GM19023 (cell line): Measurements from ENCODE around the gene ZNF839.
"Not testable (repeated sequence)": the region's sequence is repeated elsewhere in the genome, so short reads cannot be mapped to it uniquely, and the experiment has no call there.

ENCODE experiments used
- ATAC-seq: cut with Tn5 transposase; IDR thresholded peaks from one replicate; pipeline ENCODE4 v1.9.1; 2021; ENCODE audit warnings: mild to moderate bottlenecking, moderate library complexity; ENCODE audit not compliant: unreplicated experiment

Gene ZNF839

GRCh38 chr14:102304611-102305506 is 14.7 kb upstream of the ZNF839 start, which contains the start of gene MOK:
Gene MOK (minus strand): TSS chr14:102305164. CDS start chr14:102304968, 196 bp downstream.
- ATAC-seq, result peak; percentile 96

GRCh38 chr14:102314242-102315011 is 5.1 kb upstream of the ZNF839 start:
- peak; percentile 54 for ATAC-seq

GRCh38 chr14:102315121-102315520 is 4.4 kb upstream of the ZNF839 start:
- ATAC-seq, result no peak

GRCh38 chr14:102316338-102316742 is 3.2 kb upstream of the ZNF839 start:
- ATAC-seq, result no peak

- ATAC-seq, result peak; percentile 40
These were observed 2.6 kb upstream of the ZNF839 start for GRCh38 chr14:102316743-102317563.

GRCh38 chr14:102317564-102318248 is 1.8 kb upstream of the ZNF839 start:
- ATAC-seq, result no peak

GRCh38 chr14:102318781-102319276 is 717 bp upstream of the ZNF839 start:
- no peak for ATAC-seq

- ATAC-seq, result peak; percentile 23
These were observed 601 bp downstream of the ZNF839 start for GRCh38 chr14:102320033-102320660.

GRCh38 chr14:102320671-102321455 is 1.3 kb downstream of the ZNF839 start:
- ATAC-seq, result no peak

GRCh38 chr14:102321456-102322422 is 2.2 kb downstream of the ZNF839 start:
- ATAC-seq, result no peak

- ATAC-seq, result no peak
These were observed 3.6 kb downstream of the ZNF839 start for GRCh38 chr14:102323102-102323501.

GRCh38 chr14:102325791-102326345 is 6.3 kb downstream of the ZNF839 start:
- no peak for ATAC-seq

GRCh38 chr14:102326583-102326982 is 7.0 kb downstream of the ZNF839 start:
- no peak for ATAC-seq

GRCh38 chr14:102329381-102329780 is 9.8 kb downstream of the ZNF839 start:
- not testable (repeated sequence) for ATAC-seq

- no peak for ATAC-seq
These were observed 11.3 kb downstream of the ZNF839 start for GRCh38 chr14:102330806-102331205.

GRCh38 chr14:102333390-102333789 is 13.8 kb downstream of the ZNF839 start:
- ATAC-seq, result no peak
